Right atrium auricular region (tissue), 2 donors: ENCODE data around the gene GMDS. TPM values are rescaled to one million over a fixed set of nuclear protein-coding genes. Genes with fewer than 3 reads are reported as not detected.

Experiments used
- DNase-seq: peaks from one replicate; pipeline ENCODE4 v3.0.0-alpha.2; 2019; ENCODE audit warnings: low spot score
- H3K27ac ChIP-seq, 2 donors: fragments of 200-600 bp; sonication (generic); 1 replicate in 1 of 2; 2 replicates in 1 of 2; pipeline ENCODE4 v1.5.1; 2016 to 2019
- H3K27me3 ChIP-seq, 2 donors: fragments of 200-600 bp; sonication (generic); one replicate each; pipeline versions ENCODE4 v1.5.1 to v1.6.0; 2017 to 2019
- H3K36me3 ChIP-seq: fragments of 200-600 bp; sonication (generic); one replicate; pipeline ENCODE4 v1.5.1; 2016
- H3K4me1 ChIP-seq, 2 donors: fragments of 200-600 bp; sonication (generic); one replicate each; pipeline versions ENCODE4 v1.5.1 to v1.6.0; 2017 to 2019
- H3K4me3 ChIP-seq, 2 donors: fragments of 200-600 bp; sonication (generic); 1 replicate in 1 of 2; 2 replicates in 1 of 2; pipeline ENCODE4 v1.5.1; 2017 to 2019; ENCODE audit warnings: mild to moderate bottlenecking in 1 of 2, moderate library complexity in 1 of 2
- H3K9me3 ChIP-seq, 2 donors: fragments of 200-600 bp; sonication (generic); one replicate each; pipeline ENCODE4 v1.5.1; 2019
- CTCF ChIP-seq, 2 donors: fragments of 200-600 bp; sonication (generic); IDR thresholded peaks; one replicate each; pipeline ENCODE4 v1.5.1; 2019; ENCODE audit warnings: antibody characterized with exemption in 2 of 2
- total RNA-seq, 2 donors: library from RNA; depleted of rRNA; stranded (reverse); fragments of >200 nt; gene quantifications; one replicate each; pipeline ENCODE4 v1.1.0, GENCODE V29; 2016

Gene GMDS
- total RNA-seq, 2 donors from 2014 or later = 11.1 to 11.8 TPM

GRCh38 chr6:1657116-1657770, 588.2 kb downstream of the GMDS start:
- no peak for TF ChIP-seq CTCF (IDR thresholded peaks at IDR 0.05)
- Histone ChIP-seq H3K36me3 (no peaks in the 10 kb centered on the region), H3K27ac (no peak overlapping the region), H3K9me3 (no peaks in the 10 kb centered on the region), H3K4me1 (no peaks in the 10 kb centered on the region), H3K27me3 (no peaks in the 10 kb centered on the region), H3K4me3 (no peak overlapping the region)
- DNase-seq = no peak

GRCh38 chr6:1654054-1654453, 591.4 kb downstream of the GMDS start:
- no peak overlapping the region for H3K4me3 ChIP-seq
- no peaks in the 10 kb centered on the region for H3K9me3 ChIP-seq
- DNase-seq = no peak
- H3K27ac ChIP-seq = no peak overlapping the region
- H3K27me3 ChIP-seq = no peaks in the 10 kb centered on the region
- no peaks in the 10 kb centered on the region for H3K36me3 ChIP-seq
- H3K4me1 ChIP-seq = no peaks in the 10 kb centered on the region
- no peak for TF ChIP-seq CTCF (IDR thresholded peaks at IDR 0.05)

- no peak for TF ChIP-seq CTCF (IDR thresholded peaks at IDR 0.05)
- Histone ChIP-seq H3K27me3 (no peaks in the 10 kb centered on the region), H3K27ac (no peak overlapping the region), H3K36me3 (no peaks in the 10 kb centered on the region), H3K4me1 (no peaks in the 10 kb centered on the region), H3K9me3 (no peaks in the 10 kb centered on the region), H3K4me3 (no peak overlapping the region)
- DNase-seq = no peak
These were observed 592.6 kb downstream of the GMDS start for GRCh38 chr6:1652842-1653241.

- no peaks in the 10 kb centered on the region for H3K9me3 ChIP-seq
- no peak overlapping the region for H3K27ac ChIP-seq
- no peaks in the 10 kb centered on the region for H3K4me1 ChIP-seq
- no peak overlapping the region for H3K4me3 ChIP-seq
- no peak for DNase-seq
- TF ChIP-seq CTCF (IDR thresholded peaks at IDR 0.05) = no peak
- H3K36me3 ChIP-seq = no peaks in the 10 kb centered on the region
- H3K27me3 ChIP-seq = no peaks in the 10 kb centered on the region
These were observed 594.0 kb downstream of the GMDS start for GRCh38 chr6:1651362-1651761.

GRCh38 chr6:1645466-1646185, 599.8 kb downstream of the GMDS start:
- no peak for TF ChIP-seq CTCF (IDR thresholded peaks at IDR 0.05)
- Histone ChIP-seq H3K4me3 (no peak overlapping the region), H3K27ac (no peak overlapping the region), H3K4me1 (no peaks in the 10 kb centered on the region), H3K27me3 (no peaks in the 10 kb centered on the region), H3K9me3 (no peaks in the 10 kb centered on the region), H3K36me3 (no peaks in the 10 kb centered on the region)
- no peak for DNase-seq
